G401 (cell line): ENCODE results near the gene HOXB8. TPM values are rescaled to one million over a fixed set of nuclear protein-coding genes. Genes with fewer than 3 reads are reported as not detected.

ENCODE experiments used
- DNase-seq: peaks from one replicate; pipeline ENCODE4 v3.0.0-alpha.2; 2015; ENCODE audit warnings: low spot score
- in situ Hi-C: cut with HindIII; loops from 2 replicates; pipeline ENCODE4 v1.10.0; 2016; ENCODE audit warnings: low sequenced_read_pairs, mixed read lengths
- total RNA-seq: library from RNA; depleted of rRNA; stranded (reverse); fragments of >200 nt; shearing (Covaris generic); gene quantifications from 2 replicates; pipeline ENCODE4 v1.2.3, GENCODE V29; 2014

HOXB8 gene
- total RNA-seq, 1 experiment from 2014 or later = 0.10 TPM

DNA sequence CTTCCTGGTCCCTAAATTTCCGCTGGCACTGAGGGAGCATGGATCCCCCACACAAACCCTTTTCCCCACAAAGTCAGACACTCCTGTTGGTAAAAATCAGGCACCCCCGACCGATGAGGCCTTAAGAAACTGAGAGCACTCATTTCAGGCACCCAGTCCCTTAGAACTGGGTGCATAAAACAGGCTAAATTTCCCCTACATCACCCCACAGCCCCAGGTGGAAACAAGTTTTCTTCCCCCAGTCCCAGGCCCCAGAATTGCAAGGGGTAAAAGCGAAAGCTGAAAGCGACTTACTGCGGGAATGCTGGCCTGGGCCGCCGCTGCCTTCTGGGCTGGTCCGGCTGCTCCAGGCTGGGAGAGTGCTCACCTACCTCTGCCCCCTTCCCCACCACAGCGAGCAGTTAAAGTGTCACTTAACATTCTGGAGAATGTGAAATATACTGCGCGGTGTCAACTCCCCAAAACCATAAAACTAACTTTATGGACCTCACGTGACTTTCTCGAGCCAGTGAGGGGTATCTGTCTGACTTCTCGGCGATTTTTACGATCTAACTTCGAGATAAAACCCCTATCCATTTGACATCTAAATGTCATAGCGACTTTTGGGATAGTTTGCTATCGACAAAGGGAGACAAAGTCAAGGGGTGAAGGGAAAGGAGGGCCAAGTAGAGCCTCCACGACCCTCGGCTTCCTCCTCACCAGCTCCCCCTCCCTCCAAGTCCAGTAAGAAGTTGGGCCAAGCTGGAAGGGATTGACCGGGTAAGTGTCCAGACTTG lies 25.1 kb downstream of the HOXB8 start, which contains the start of gene HOXB3:
Gene HOXB3, minus strand, starts transcription at position 411 of the 776 bp plus-strand sequence. CDS start 37,767 bp downstream, outside the sequence.
- in situ Hi-C loops = no loop called here

DNA sequence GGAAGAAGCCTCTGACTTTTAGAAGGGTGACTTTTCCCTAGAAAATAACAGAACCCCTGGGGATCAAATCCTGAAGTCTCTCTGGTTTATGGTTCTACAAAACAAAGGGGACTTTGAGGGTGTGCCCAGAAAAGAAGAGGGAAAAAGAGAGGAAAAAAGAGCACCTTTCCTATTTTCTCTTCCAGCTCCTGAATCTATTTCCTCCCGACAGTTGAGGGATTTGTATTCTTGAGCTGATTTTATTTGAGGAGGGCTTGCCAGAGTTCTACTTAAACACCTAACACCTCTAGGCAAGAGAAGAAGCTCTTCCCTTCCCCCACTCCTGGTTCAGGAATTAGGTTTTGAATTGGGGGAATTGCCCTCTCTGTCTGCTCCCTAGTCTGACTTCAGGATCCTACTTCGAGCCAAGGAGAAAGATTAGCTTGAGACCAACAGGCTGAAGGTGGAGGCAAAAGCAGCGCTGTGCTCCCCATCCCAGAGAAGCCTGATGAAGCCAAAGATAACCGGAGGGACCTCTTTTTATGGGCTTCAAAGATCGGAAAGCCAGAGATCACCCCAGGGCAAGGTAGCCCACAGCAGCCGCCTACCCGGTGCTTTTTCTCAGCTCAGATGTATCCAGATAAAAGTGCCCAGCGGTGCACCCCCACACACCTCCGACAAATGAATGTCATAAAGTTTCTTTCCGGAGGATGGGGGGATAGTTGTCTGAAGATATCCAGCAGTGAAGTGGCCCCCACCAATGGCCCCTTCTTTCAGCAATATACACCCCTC lies 25.8 kb downstream of the HOXB8 start:
- no peak for DNase-seq
- in situ Hi-C loops = no loop called here

More for the DNA sequence above, 25.1 kb downstream of the HOXB8 start, which contains the start of gene HOXB3:
- no peak for DNase-seq

DNA sequence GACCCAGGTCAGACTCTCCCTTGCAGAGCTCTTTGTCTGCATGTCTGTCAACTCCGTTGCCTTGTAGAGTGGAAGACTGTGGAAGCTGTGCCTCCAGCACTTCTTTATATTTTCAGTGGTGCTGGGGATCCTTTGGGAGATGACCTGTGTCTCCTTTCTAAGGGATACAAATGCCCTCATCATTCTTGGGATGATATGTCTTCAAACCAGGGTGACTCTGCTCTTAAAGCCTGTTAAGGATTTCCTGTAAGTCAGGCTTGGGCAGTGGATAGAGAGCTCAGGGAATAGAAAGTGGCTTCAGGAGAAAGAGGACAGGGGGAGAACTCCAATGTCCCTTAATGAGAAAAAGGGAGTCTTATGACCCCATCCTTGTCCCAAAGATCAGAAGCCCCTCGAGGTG lies 26.6 kb downstream of the HOXB8 start:
- DNase-seq = no peak
- in situ Hi-C loops = no loop called here

DNA sequence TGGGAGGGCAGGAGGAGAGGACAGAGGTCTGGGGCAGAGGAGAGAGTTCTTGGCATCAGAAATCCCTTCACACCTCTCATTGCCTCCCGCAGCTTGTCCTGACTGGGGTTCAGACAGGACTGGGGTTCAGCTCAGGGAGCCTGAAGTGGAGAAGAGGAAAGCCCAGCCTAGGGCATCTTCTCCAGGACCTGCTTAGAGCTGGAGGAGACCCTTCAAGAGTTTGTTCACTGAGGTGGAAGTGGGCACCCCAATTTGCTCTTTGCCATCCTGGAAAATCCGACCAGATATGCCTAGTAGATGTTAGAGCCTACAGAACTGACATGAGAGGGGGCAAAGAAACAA lies 27.0 kb downstream of the HOXB8 start:
- in situ Hi-C loops = no loop called here
- DNase-seq = no peak

DNA sequence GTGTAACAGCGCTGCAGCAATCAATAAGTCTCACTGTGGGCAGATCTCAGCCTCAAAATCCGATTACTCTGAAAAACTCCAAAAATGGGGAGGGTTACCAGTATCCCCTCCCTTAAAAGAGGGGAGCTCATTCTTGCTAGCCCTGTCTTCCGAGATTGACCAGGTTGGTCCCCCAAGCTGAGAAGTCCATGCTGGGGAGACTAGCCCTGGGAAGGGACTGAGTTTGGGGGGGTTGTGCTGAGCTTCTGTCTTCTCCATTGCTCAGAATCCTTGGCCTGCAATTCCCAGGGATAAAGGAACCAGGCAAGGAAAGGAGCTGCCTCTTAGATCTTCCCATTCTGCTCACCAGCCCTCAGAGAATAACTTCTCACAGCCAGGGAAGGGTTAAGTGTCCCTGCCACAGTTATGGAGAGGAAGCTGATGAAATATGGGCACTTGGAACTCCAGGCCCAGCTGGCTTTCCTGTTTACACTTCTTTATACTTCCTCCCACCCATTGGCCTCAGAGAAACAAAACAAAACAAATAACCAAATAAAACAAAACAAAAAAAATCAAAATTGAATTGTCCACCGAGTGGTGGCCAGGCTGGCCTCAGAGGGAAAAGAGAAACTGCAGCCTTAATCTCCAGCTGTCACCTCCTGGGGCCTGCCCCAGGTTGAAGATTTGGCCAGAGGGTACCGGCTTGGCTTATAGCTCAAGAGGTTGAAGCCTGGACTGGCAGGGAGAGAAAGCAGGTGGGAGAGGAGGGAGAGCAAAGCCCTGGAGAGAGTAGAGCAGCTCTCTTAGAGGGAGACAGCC lies 27.6 kb downstream of the HOXB8 start:
- DNase-seq = no peak
- in situ Hi-C loops = no loop called here

DNA sequence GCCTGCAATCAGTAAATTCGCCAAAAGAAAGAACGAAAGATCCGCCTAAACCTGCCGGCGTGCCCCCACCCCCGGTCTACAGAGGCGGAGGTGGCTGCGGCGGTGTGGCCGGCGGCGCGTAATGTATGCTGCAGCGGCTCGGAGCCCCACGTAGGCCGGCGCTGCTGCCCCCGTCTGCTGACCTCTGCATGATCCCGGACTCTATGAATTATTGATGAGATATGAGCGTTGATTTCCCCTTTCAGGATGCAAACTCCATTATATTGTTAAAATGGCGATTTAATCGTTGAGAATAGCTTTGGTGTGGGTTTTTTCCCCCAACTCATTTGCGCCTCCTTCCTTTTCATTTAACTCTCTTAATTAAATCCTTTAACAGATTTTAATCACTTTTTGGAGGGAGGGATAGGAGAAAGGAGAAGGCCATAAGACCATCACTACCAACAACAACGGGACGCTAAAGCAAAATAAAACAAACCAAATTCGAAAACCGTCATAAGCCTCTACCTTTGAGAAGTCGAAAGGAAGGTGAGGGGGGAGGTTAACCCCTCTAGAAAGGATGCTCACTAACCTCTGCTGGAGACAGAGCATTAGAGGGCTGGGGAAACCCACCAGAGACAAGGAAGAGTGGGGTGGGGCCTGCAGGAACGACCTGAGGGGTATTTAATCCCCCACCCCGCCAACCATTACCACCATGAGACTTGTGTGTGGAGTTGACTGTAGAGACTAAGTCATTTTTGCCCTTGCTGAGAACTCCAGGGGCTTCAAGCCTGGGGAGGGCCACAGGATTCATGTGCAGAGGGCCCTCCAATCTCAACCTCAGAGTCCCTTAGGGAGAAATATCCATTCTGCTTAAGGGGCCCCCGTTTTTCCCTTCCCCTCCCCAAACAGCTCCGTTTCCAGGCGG lies 28.5 kb downstream of the HOXB8 start:
- in situ Hi-C loops = no loop called here
- DNase-seq = no peak

DNA sequence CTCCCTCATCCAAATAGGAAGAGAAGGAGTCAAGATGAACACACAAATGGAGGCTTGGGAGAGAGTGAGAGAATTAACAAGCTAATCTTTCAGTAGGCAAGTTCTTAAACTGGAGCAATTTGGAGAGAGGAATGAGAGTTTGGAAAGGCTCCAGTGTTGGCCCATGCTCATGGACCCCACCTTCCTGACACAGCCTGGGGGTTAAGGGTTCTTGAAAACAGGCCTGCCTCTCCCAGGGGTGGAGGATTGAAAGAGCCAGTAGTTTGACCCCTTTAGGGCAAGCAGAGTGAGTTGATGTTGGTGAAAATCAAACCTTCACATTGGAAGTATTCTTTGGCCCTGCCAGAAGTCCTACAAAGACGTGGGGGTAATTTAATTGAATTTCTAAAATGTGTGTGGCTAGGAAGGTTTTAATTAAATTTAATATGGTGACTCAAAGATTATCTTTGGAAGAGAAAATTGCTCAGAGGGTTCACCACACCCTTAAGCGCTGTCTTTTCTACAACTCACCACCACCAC lies 30.8 kb downstream of the HOXB8 start:
- in situ Hi-C loops = no loop called here
- DNase-seq = no peak

DNA sequence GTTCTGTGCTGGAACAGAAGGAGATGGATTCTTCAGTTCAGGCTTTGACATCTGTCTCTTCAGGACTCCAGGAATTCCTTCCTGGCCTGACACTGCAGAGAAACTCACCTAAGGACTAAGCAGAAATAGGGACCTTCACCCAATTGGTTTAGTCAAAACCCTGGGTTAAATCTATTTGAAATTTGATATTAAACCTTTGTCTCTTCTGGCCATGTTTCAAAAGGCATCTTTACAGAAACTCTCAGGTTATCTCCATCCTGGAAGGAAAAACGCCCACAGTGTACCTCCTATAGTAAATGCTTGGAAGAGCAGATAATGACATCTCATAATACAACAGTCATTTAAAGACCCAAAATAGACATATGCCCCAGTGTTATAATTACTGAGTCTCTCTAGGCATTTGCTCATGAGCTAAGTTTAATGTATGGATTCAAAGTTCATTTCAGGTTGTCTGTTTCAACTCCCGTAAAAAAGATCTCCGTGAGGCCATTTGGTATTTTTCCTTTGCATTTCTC lies 31.3 kb downstream of the HOXB8 start:
- in situ Hi-C loops = no loop called here
- no peak for DNase-seq

DNA sequence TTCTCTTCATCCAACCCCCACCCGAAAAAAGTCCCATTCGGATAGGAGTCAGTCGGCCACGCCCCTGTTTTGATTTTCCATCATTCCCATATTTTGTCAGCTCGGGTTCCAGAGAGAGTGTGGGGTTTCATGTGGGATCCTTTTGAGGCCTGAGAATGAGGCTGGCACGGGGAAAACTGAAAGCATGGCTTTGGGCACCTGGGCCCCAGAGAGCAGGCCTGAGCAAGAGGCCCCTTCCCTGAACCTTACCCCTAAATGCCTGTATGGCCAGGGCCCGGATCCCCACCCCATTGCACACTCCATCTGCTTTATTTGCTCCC lies 32.4 kb downstream of the HOXB8 start:
- DNase-seq = no peak
- in situ Hi-C loops = no loop called here

DNA sequence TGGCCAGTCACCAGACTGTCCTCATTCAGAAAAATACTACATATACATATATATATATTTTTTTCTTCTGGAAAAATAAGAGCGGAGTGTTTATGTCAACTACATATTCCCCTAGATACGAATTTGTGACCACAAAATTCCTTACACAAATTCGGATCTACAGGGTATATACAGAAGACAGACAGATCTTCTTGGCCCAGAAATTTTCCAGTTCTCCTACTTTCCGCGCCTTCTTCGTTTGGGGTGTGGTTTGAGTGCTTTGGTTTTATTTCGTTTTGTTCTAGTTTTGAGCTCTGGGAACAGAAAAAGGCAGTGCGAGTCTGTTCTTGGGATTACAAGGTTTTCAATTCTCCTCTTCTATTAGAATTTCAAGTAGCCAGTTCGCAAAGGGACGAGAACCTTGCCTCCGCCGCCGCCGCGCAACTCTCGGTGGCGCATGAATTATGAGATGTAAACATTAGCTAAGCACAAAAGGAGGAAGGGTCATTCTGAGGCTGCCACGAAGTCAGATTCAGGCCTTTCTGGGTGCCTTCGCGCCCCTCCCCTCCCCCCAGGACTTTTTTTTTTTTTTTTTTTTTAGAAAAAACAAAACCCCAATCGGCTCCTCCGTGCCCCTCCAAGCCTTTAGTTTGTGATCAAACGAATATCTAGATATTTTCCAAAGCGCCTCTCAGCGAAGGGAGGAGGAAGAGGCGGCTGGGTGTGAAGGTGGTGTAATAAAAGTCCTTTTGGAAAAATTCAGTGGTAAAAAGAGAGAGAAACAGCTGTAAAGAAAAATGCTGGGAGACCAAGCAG lies 35.1 kb downstream of the HOXB8 start:
- no peak for DNase-seq
- in situ Hi-C loops = no loop called here

DNA sequence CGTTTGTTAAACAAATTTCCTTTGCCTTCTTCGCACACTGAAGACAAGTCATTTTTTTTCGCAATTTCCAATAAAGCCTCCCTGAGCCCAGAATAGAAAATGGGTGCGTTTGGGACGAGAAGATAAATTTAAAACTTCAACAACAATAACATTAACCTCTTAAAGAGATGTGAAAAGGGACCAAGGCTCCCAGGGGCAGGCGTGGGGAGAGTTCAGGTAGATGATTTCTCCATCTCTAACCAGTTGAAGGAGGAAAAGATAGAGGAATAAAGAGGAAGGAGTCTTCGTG lies 35.7 kb downstream of the HOXB8 start:
- in situ Hi-C loops = no loop called here
- no peak for DNase-seq

DNA sequence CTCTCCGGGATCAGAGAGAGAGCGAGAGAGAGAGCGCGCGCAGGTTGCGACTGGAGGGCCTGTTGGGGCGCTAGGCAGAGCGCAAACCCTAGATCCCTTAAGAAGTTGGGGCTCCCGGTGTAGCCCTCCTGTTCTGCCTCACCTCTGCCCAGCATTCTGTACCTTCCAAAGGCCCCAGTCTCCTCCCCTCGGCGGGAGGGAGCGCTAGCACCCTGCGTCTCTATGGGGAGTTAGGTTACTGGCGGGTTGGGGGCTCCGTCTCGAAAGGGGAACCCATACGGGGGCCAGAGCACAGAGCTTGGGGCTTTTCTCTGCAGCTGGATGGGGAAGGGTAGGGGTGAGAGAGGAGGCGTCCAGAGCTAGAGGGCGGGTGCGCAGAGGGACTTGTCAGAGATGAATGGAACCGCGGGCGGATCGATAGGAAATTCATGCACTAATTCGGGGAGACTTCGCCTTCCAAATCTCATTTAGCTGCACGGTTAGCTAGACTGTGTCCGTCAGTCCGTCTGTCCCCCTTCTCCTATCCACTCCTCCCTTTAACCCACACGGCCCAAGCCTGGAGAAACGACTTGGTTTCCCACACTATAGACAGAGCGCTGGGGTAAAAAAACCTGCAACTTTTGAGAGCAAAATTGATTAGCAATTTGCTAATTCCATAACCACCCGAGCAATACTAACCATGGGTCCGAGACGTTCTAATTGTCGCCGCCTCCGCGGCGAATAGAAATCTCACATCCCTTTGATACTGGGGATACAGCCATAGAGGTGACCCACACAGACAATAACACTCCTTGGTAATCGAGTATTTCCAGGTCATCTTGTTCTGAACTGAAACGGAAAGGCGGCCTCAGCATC lies 36.2 kb downstream of the HOXB8 start:
- in situ Hi-C loops = no loop called here
- DNase-seq = no peak

DNA sequence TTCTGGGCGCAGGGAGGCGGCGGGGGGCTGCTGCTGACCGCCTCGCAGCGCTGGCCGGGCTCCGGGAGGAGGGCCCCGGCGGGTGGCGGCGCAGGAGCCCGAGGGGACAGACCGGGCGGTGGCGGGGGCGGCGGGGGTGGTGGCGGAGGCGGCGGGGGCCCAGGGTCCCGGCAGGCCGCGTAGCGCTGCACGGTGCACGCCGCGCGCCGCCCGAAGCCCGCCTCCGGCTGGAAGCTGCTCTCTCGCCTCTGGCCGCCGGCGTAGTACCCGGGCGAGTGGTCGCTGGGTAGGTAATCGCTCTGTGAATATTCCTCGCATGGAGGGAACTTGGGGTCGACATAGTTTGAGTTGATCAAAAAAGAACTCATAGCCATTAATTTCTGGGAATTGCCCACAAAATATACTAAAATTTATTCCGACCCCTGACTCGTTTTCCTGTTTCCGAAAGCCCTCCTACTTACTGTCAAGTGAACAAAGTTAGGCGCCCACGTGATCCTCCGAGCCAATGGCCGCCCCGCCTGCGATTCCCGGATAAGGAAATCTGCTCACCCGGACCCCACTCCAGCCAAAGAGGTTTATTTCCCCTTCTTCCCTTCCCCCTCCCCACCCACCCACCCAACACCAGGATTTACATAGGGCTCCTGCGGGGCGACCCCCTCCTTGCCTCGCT lies 37.0 kb downstream of the HOXB8 start, which contains the start of gene HOXB4:
Gene HOXB4, minus strand, starts transcription at position 405 of the 670 bp plus-strand sequence. Its CDS starts 31 bp downstream, at position 374.
- no peak for DNase-seq
- in situ Hi-C loops = no loop called here

DNA sequence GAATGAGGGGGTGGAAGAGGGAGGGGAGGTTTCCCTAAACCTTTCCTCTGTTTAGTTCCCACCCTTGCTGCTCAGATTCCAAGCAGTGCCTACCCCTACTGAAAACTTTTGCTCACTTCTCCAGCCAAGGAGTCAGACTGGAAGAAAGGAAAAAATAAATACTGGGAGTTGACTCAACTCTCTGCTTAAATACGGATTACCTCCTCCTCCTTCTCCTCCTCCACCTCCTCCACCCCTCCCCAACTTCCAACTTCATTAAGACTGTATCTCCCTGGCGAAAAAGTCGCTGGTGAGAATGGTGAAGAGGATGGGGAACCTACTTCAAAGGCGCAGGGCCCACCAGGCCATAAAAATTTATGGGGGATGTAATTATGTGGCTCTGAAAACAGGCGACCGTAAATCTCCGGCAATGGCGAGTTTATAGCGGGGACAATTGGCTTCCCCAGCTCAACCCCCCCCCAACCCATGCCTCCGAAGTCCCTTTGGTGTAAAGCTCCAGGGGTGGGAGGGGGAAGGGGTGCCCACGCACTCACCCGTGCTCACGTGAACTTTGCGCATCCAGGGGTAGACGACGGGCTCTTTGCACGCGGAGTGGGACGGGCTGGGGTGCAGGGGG lies 37.7 kb downstream of the HOXB8 start:
- in situ Hi-C loops = no loop called here
- no peak for DNase-seq

DNA sequence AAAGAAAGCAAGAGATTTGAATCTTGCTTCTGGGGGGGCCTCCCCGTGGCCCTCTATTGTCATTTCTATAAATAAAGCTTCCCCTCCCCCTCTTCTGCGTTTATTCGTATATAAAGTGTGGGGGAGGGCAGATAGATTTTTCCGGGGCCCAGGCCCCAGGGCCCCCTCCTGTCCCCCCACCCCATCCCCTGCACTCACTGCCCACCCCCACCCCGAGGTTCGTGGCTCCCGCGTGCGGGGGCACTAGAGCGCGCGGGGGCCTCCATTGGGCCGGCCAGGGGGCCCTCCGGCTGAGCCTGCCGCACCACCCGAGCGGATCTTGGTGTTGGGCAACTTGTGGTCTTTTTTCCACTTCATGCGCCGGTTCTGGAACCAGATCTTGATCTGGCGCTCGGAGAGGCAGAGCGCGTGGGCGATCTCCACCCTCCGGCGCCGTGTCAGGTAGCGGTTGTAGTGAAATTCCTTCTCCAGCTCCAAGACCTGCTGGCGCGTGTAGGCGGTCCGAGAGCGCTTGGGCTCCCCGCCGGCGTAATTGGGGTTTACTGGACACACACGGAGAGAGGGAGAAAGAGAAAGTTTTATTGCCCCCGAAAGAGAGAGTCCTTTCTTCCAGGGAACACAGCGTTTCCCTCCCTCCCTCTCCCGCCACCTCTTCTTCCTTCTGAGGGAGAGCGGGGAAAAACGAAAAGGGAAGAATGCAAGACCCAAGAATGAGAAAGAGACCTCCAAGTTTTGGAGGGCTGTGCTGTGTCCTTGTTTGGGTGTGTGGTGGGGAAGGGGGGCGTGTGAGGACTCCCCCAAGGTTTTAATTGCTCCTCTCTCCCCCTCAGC lies 38.4 kb downstream of the HOXB8 start:
- in situ Hi-C loops = no loop called here
- DNase-seq = no peak
